ENCODE measurements around the gene THRB. TPM values are rescaled to one million over a fixed set of nuclear protein-coding genes. Genes with fewer than 3 reads are reported as not detected.

The THRB gene
- total and polyA plus RNA-seq, 2 experiments from 2014 or later: 26.8 to 60.0 TPM

DNA sequence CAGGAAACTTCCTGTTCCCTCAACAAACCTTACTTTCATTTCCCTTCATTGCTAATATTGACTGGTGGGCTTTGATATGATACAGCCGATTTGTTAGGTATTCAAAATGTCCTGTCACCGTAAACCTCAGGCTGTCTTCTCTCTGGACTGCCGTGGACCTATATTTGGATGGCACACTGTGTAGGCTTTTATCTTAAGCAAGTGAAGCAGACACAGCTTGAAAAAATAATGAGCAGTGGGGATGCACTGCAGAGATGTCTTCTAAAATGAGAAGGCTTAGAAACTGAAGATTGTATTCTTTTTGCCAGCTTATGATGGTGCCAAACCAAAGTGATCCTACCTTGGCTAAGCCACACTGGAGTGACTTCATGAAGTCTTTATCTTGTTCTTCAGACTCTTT lies 283.3 kb downstream of the THRB start:
- TF ChIP-seq EZH2 (IDR thresholded peaks at IDR 0.05; ENCODE audit: borderline replicate concordance) (no peak), EZH2phosphoT487 (IDR thresholded peaks at IDR 0.05; ENCODE audit: low read depth, severe bottlenecking, unreplicated experiment) (no peak)
- TF ChIP-seq, protein P1, sequence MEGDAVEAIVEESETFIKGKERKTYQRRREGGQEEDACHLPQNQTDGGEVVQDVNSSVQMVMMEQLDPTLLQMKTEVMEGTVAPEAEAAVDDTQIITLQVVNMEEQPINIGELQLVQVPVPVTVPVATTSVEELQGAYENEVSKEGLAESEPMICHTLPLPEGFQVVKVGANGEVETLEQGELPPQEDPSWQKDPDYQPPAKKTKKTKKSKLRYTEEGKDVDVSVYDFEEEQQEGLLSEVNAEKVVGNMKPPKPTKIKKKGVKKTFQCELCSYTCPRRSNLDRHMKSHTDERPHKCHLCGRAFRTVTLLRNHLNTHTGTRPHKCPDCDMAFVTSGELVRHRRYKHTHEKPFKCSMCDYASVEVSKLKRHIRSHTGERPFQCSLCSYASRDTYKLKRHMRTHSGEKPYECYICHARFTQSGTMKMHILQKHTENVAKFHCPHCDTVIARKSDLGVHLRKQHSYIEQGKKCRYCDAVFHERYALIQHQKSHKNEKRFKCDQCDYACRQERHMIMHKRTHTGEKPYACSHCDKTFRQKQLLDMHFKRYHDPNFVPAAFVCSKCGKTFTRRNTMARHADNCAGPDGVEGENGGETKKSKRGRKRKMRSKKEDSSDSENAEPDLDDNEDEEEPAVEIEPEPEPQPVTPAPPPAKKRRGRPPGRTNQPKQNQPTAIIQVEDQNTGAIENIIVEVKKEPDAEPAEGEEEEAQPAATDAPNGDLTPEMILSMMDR (IDR thresholded peaks at IDR 0.05; ENCODE audit: poor library complexity): no peak
- Histone ChIP-seq H4K20me1 (ENCODE audit: insufficient read depth, poor library complexity, severe bottlenecking) (no peaks in the 10 kb centered on the region), H3K4me3 (no peak overlapping the region), H2AFZ (no peak overlapping the region), H3K79me2 (peaks cover 5% of the 10 kb centered on the region), H3K4me2 (no peak overlapping the region), H3K9me2 (replicated peaks; ENCODE audit: insufficient read depth) (no peaks in the 10 kb centered on the region), H3K4me1 (ENCODE audit: insufficient read depth) (no peaks in the 10 kb centered on the region), H3K9me3 (ENCODE audit: low read depth) (no peaks in the 10 kb centered on the region), H3K27me3 (no peaks in the 10 kb centered on the region), H3K36me3 (replicated peaks; ENCODE audit: insufficient read depth, low read depth) (no peaks in the 10 kb centered on the region), H3K27ac (no peak overlapping the region)
- DNase-seq (ENCODE audit: low spot score): no peak
- 84% methylated on average over 3 of the region's 3 CpGs for WGBS (ENCODE audit: low lambda C conversion rate, missing lambda C conversion rate)

DNA sequence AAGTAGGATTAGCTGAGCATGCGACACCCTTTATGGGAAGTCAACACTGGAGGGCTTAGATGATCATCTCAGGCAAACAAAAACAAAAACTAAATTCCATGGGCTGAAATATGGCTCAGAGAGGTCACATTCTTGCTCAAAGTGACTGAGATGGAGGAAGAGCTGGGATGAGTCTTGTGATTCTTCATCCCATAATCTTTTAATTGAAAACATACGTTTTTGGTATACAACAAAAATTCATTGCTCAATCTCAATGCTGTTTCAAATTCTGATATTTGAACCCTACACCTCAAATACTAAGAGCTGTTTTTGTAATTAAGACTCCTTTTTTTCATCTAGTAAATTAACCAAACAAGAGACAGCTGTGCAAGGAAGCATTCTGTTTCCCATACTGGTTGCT lies 292.6 kb downstream of the THRB start:
- H3K9me2 ChIP-seq (replicated peaks; ENCODE audit: insufficient read depth): no peaks in the 10 kb centered on the region
- WGBS (ENCODE audit: low lambda C conversion rate, missing lambda C conversion rate): 67% methylated on average over 2 of the region's 2 CpGs
- H3K9me3 ChIP-seq (ENCODE audit: low read depth): no peaks in the 10 kb centered on the region
- DNase-seq (ENCODE audit: low spot score): no peak
- H4K20me1 ChIP-seq (ENCODE audit: insufficient read depth, poor library complexity, severe bottlenecking): no peaks in the 10 kb centered on the region
- H3K4me3 ChIP-seq: no peak overlapping the region
- no peak overlapping the region for H2AFZ ChIP-seq
- TF ChIP-seq EZH2phosphoT487 (IDR thresholded peaks at IDR 0.05; ENCODE audit: low read depth, severe bottlenecking, unreplicated experiment): no peak
- TF ChIP-seq, protein P1 (IDR thresholded peaks at IDR 0.05; ENCODE audit: poor library complexity): no peak
- no peak for TF ChIP-seq EZH2 (IDR thresholded peaks at IDR 0.05; ENCODE audit: borderline replicate concordance)
- no peaks in the 10 kb centered on the region for H3K36me3 ChIP-seq (replicated peaks; ENCODE audit: insufficient read depth, low read depth)
- H3K4me1 ChIP-seq (ENCODE audit: insufficient read depth): no peaks in the 10 kb centered on the region
- H3K27me3 ChIP-seq: no peaks in the 10 kb centered on the region
- H3K79me2 ChIP-seq: no peaks in the 10 kb centered on the region
- H3K27ac ChIP-seq: no peak overlapping the region
- H3K4me2 ChIP-seq: no peak overlapping the region

DNA sequence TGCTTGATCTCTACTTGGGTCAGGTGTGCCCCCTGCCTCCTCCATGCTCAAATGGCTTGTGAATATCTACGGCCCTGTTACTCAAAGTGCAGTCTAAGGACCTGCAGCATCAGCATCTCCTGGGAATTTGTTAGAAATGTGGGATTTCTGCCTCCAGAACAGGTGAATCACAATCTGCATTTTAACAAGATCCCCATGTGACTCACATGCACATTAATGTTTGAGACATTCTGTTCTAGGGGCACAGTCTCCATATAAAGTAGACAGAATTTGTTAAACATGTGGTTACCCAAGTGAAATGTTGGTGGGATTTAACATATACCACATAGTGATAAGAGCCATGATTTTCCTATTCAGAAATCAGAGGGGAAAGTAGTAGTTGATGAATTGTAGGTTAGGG lies 293.3 kb downstream of the THRB start:
- Histone ChIP-seq H2AFZ (no peak overlapping the region), H4K20me1 (ENCODE audit: insufficient read depth, poor library complexity, severe bottlenecking) (no peaks in the 10 kb centered on the region), H3K36me3 (replicated peaks; ENCODE audit: insufficient read depth, low read depth) (no peaks in the 10 kb centered on the region), H3K27ac (no peak overlapping the region), H3K9me2 (replicated peaks; ENCODE audit: insufficient read depth) (no peaks in the 10 kb centered on the region), H3K27me3 (no peaks in the 10 kb centered on the region), H3K4me3 (no peak overlapping the region), H3K79me2 (no peaks in the 10 kb centered on the region), H3K9me3 (ENCODE audit: low read depth) (no peaks in the 10 kb centered on the region), H3K4me1 (ENCODE audit: insufficient read depth) (no peaks in the 10 kb centered on the region), H3K4me2 (no peak overlapping the region)
- TF ChIP-seq EZH2phosphoT487 (IDR thresholded peaks at IDR 0.05; ENCODE audit: low read depth, severe bottlenecking, unreplicated experiment) (no peak), EZH2 (IDR thresholded peaks at IDR 0.05; ENCODE audit: borderline replicate concordance) (no peak)
- TF ChIP-seq, protein P1 (IDR thresholded peaks at IDR 0.05; ENCODE audit: poor library complexity): no peak
- WGBS (ENCODE audit: low lambda C conversion rate, missing lambda C conversion rate): 84% methylated on average over 1 of the region's 1 CpG
- DNase-seq (ENCODE audit: low spot score): no peak

DNA sequence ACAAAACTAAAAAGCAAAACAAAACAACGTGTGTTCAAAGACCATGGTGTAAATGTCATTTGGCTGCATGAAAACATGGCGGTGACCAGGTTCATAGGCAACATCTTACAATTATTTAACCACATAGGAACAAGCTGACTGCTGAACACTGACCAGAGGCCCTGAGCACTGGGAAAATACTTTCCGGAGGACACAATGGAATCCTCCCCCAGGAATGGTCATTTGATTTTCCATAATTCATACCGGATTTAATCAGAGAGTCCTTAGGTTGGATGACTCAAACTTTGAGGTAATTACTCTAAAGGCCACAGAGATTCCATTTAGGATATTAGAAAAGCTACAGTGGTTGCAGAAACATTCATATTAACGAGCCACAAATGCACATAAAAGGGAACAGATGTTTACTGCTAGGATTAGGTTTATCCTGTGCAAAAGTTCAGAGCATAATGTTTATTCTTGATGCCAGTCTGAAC lies 294.8 kb downstream of the THRB start:
- no peaks in the 10 kb centered on the region for H3K9me3 ChIP-seq (ENCODE audit: low read depth)
- H3K4me1 ChIP-seq (ENCODE audit: insufficient read depth): no peaks in the 10 kb centered on the region
- H3K36me3 ChIP-seq (replicated peaks; ENCODE audit: insufficient read depth, low read depth): no peaks in the 10 kb centered on the region
- H2AFZ ChIP-seq: no peak overlapping the region
- TF ChIP-seq EZH2 (IDR thresholded peaks at IDR 0.05; ENCODE audit: borderline replicate concordance) (no peak), EZH2phosphoT487 (IDR thresholded peaks at IDR 0.05; ENCODE audit: low read depth, severe bottlenecking, unreplicated experiment) (no peak)
- TF ChIP-seq, protein P1 (IDR thresholded peaks at IDR 0.05; ENCODE audit: poor library complexity): no peak
- H3K4me2 ChIP-seq: no peak overlapping the region
- H4K20me1 ChIP-seq (ENCODE audit: insufficient read depth, poor library complexity, severe bottlenecking): no peaks in the 10 kb centered on the region
- DNase-seq (ENCODE audit: low spot score): no peak
- H3K27ac ChIP-seq: no peak overlapping the region
- 44% methylated on average over 5 of the region's 5 CpGs for WGBS (ENCODE audit: low lambda C conversion rate, missing lambda C conversion rate)
- no peaks in the 10 kb centered on the region for H3K9me2 ChIP-seq (replicated peaks; ENCODE audit: insufficient read depth)
- H3K27me3 ChIP-seq: no peaks in the 10 kb centered on the region
- no peaks in the 10 kb centered on the region for H3K79me2 ChIP-seq
- no peak overlapping the region for H3K4me3 ChIP-seq
